ENCODE data around the gene NKAPL. TPM values are rescaled to one million over a fixed set of nuclear protein-coding genes. Genes with fewer than 3 reads are reported as not detected.

NKAPL gene
- total and polyA plus RNA-seq, 10 of the 15 experiments (the other 5 are each of a cell fraction or from before 2014, with no cell fraction given): 0.10 to 0.48 (median 0.19) TPM; not detected in 1

DNA sequence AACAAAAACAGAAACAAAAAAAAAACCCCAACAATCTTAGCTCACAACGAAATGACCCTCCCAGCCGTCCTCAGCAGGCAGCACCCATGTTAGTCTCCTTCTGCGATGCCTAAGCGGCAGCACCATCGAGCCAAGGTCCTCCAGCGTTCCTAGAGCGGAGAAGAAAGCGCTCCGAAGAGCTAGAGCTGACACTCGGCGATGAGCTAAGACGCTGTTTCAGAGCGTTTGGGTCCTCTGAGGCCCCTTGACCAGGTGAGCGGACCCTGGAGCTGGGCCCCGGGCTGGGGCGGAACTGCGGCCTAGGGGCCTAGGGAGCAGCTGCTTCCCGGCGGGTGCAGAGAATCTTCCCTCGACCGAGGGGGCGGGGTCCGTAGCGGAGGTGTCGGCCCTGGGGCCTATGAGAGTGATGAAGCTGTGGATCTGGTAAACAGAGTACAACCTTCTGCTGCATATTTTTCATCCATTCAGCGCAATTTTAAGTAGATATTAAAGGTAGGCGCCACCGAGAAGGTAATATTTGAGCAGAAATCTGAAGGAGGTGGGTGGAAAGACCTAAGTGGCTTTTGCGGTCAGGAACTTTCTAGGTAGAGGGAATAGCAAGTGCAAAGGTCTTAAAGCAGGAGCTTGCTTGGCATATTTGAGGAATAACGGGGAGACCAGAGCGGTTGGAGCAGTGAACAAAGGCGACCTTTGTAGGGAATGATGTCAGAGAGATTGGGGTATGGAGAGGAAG lies 8.0 kb downstream of the NKAPL start, which contains the start of gene ZSCAN26 (continued):
- TF ChIP-seq, protein P1, sequence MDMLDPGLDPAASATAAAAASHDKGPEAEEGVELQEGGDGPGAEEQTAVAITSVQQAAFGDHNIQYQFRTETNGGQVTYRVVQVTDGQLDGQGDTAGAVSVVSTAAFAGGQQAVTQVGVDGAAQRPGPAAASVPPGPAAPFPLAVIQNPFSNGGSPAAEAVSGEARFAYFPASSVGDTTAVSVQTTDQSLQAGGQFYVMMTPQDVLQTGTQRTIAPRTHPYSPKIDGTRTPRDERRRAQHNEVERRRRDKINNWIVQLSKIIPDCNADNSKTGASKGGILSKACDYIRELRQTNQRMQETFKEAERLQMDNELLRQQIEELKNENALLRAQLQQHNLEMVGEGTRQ (IDR thresholded peaks at IDR 0.05; ENCODE audit: borderline replicate concordance, low read depth, low read length): no peak
- TF ChIP-seq, protein P2, sequence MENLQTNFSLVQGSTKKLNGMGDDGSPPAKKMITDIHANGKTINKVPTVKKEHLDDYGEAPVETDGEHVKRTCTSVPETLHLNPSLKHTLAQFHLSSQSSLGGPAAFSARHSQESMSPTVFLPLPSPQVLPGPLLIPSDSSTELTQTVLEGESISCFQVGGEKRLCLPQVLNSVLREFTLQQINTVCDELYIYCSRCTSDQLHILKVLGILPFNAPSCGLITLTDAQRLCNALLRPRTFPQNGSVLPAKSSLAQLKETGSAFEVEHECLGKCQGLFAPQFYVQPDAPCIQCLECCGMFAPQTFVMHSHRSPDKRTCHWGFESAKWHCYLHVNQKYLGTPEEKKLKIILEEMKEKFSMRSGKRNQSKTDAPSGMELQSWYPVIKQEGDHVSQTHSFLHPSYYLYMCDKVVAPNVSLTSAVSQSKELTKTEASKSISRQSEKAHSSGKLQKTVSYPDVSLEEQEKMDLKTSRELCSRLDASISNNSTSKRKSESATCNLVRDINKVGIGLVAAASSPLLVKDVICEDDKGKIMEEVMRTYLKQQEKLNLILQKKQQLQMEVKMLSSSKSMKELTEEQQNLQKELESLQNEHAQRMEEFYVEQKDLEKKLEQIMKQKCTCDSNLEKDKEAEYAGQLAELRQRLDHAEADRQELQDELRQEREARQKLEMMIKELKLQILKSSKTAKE (IDR thresholded peaks at IDR 0.05; ENCODE audit: low read depth, poor library complexity, severe bottlenecking): peak; percentile 17
- TF ChIP-seq RUNX3 (IDR thresholded peaks at IDR 0.05; ENCODE audit: low read length): peak; percentile 69
- TF ChIP-seq NFIC (IDR thresholded peaks at IDR 0.05; ENCODE audit: low read depth, low read length): no peak
- TF ChIP-seq SREBF2 (IDR thresholded peaks at IDR 0.05; ENCODE audit: low read length): no peak
- no peak for TF ChIP-seq TBL1XR1 (IDR thresholded peaks at IDR 0.05; ENCODE audit: low read depth, low read length)
- no peak for TF ChIP-seq FOS (IDR thresholded peaks at IDR 0.05; ENCODE audit: borderline replicate concordance, extremely low read depth, insufficient read length)
- TF ChIP-seq MEF2B (IDR thresholded peaks at IDR 0.05; ENCODE audit: partially characterized antibody, poor library complexity, severe bottlenecking): no peak
- TF ChIP-seq FOXK2 (IDR thresholded peaks at IDR 0.05): no peak
- TF ChIP-seq MEF2A (IDR thresholded peaks at IDR 0.05; ENCODE audit: insufficient read depth, low read depth, low read length): no peak
- TF ChIP-seq BHLHE40 (IDR thresholded peaks at IDR 0.05; ENCODE audit: borderline replicate concordance in 1 of 2, low read depth in 2 of 2, low read length in 1 of 2): peak in 1 of 2 experiments; percentile 40; a peak in 1 of 4 replicates
- TF ChIP-seq YBX1 (IDR thresholded peaks at IDR 0.05): no peak
- TF ChIP-seq CHD1 (IDR thresholded peaks at IDR 0.05; ENCODE audit: low read depth, low read length): no peak
- 0 out of 2 replicates have a peak, but pooled peaks have one; percentile 9 for TF ChIP-seq SMC3 (IDR thresholded peaks at IDR 0.05; ENCODE audit: borderline replicate concordance, low read length)
- no peak for TF ChIP-seq JUND (IDR thresholded peaks at IDR 0.05; ENCODE audit: low read depth, low read length)
- peak; percentile 61 for TF ChIP-seq RELA (IDR thresholded peaks at IDR 0.05; ENCODE audit: borderline replicate concordance, partially characterized antibody)
- no peak for TF ChIP-seq SIN3A (IDR thresholded peaks at IDR 0.05; ENCODE audit: low read depth, low read length)
- no peak for TF ChIP-seq KLF5 (IDR thresholded peaks at IDR 0.05; ENCODE audit: partially characterized antibody)
- TF ChIP-seq RAD21 (IDR thresholded peaks at IDR 0.05; ENCODE audit: insufficient read depth, low read depth, low read length): 0 out of 2 replicates have a peak, but pooled peaks have one; percentile 4
- TF ChIP-seq, protein P3, sequence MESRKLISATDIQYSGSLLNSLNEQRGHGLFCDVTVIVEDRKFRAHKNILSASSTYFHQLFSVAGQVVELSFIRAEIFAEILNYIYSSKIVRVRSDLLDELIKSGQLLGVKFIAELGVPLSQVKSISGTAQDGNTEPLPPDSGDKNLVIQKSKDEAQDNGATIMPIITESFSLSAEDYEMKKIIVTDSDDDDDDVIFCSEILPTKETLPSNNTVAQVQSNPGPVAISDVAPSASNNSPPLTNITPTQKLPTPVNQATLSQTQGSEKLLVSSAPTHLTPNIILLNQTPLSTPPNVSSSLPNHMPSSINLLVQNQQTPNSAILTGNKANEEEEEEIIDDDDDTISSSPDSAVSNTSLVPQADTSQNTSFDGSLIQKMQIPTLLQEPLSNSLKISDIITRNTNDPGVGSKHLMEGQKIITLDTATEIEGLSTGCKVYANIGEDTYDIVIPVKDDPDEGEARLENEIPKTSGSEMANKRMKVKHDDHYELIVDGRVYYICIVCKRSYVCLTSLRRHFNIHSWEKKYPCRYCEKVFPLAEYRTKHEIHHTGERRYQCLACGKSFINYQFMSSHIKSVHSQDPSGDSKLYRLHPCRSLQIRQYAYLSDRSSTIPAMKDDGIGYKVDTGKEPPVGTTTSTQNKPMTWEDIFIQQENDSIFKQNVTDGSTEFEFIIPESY (IDR thresholded peaks at IDR 0.05): no peak
- no peak for TF ChIP-seq SREBF1 (IDR thresholded peaks at IDR 0.05; ENCODE audit: low read length)
- TF ChIP-seq, protein P4, sequence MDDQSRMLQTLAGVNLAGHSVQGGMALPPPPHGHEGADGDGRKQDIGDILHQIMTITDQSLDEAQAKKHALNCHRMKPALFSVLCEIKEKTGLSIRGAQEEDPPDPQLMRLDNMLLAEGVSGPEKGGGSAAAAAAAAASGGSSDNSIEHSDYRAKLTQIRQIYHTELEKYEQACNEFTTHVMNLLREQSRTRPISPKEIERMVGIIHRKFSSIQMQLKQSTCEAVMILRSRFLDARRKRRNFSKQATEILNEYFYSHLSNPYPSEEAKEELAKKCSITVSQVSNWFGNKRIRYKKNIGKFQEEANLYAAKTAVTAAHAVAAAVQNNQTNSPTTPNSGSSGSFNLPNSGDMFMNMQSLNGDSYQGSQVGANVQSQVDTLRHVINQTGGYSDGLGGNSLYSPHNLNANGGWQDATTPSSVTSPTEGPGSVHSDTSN (IDR thresholded peaks at IDR 0.05; ENCODE audit: insufficient replicate concordance, low read depth, low read length): no peak
- TF ChIP-seq ZNF622 (IDR thresholded peaks at IDR 0.05): no peak
- TF ChIP-seq CBX3 (IDR thresholded peaks at IDR 0.05; ENCODE audit: borderline replicate concordance, low read depth): no peak
